Endothelial cell (in vitro differentiated cells): Measurements from ENCODE around the gene CD22. TPM values are rescaled to one million over a fixed set of nuclear protein-coding genes. Genes with fewer than 3 reads are reported as not detected.

Experiments used
- DNase-seq: peaks from one replicate; pipeline ENCODE4 v3.0.0; 2021; ENCODE audit warnings: low spot score
- H3K27ac Mint-ChIP-seq: one replicate; pipeline ENCODE4 v1.8.0; 2021; ENCODE audit warnings: mixed read lengths, inconsistent platforms; ENCODE audit not compliant: unreplicated experiment
- H3K27me3 Mint-ChIP-seq: one replicate; pipeline ENCODE4 v1.8.0; 2021; ENCODE audit warnings: mild to moderate bottlenecking, moderate library complexity, mixed read lengths, inconsistent platforms; ENCODE audit not compliant: unreplicated experiment
- H3K36me3 Mint-ChIP-seq: one replicate; pipeline ENCODE4 v1.8.0; 2021; ENCODE audit warnings: mild to moderate bottlenecking, low read depth, mixed read lengths, inconsistent platforms; ENCODE audit not compliant: unreplicated experiment
- H3K4me1 Mint-ChIP-seq: one replicate; pipeline ENCODE4 v1.8.0; 2021; ENCODE audit warnings: mild to moderate bottlenecking, mixed read lengths, inconsistent platforms; ENCODE audit not compliant: unreplicated experiment
- H3K4me3 Mint-ChIP-seq: one replicate; pipeline ENCODE4 v1.8.0; 2021; ENCODE audit warnings: mild to moderate bottlenecking, mixed read lengths, inconsistent platforms; ENCODE audit not compliant: unreplicated experiment
- H3K9me3 Mint-ChIP-seq: one replicate; pipeline ENCODE4 v1.8.0; 2021; ENCODE audit warnings: mixed read lengths, inconsistent platforms; ENCODE audit not compliant: unreplicated experiment
- total RNA-seq: library from RNA; stranded (reverse); fragmentation: NEBNext Ultra II Directional; extraction: Animal tissue kit (Norgen Biotek cat#: 25700); gene quantifications from one replicate; pipeline ENCODE4 v1.2.1, GENCODE V29; 2021; ENCODE audit not compliant: unreplicated experiment
- TF ChIP-seq, protein P1 (sequence below): fragments of 200-600 bp; sonication (generic); IDR thresholded peaks from one replicate; pipeline ENCODE4 v1.5.0; 2021; ENCODE audit warnings: antibody characterized with exemption; ENCODE audit not compliant: unreplicated experiment

CD22 gene
- total RNA-seq, 1 donor from 2014 or later: not detected

DNA sequence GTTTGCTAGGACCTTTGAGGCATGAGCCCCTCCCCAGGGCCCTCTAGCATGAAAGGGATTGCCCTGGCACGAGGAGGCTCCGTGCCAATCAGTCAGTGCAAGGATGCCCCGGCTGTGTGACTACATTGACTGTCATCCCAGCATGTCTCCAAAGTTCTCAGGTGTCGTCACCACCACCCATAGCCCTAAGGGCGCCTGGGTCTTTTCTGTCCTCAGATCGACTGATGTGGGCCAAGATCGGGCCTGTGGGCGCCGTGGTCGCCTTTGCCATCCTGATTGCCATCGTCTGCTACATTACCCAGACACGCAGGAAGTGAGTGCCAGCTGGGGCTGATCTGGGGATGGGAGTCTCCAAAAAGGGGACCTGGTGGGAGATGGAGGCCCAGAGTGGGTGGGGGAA lies 18.7 kb upstream of the CD22 start:
- no peaks in the 10 kb centered on the region for H3K9me3 Mint-ChIP-seq
- no peak overlapping the region for H3K27ac Mint-ChIP-seq
- no peaks in the 10 kb centered on the region for H3K36me3 Mint-ChIP-seq

GRCh38 chr19:35310811-35311465 lies 18.0 kb upstream of the CD22 start:
- Mint-ChIP-seq H3K4me3 (no peak overlapping the region), H3K36me3 (no peaks in the 10 kb centered on the region), H3K27me3 (peaks cover 6% of the 10 kb centered on the region), H3K27ac (no peak overlapping the region), H3K4me1 (no peaks in the 10 kb centered on the region), H3K9me3 (no peaks in the 10 kb centered on the region)
- DNase-seq: no peak
- TF ChIP-seq, protein P1, sequence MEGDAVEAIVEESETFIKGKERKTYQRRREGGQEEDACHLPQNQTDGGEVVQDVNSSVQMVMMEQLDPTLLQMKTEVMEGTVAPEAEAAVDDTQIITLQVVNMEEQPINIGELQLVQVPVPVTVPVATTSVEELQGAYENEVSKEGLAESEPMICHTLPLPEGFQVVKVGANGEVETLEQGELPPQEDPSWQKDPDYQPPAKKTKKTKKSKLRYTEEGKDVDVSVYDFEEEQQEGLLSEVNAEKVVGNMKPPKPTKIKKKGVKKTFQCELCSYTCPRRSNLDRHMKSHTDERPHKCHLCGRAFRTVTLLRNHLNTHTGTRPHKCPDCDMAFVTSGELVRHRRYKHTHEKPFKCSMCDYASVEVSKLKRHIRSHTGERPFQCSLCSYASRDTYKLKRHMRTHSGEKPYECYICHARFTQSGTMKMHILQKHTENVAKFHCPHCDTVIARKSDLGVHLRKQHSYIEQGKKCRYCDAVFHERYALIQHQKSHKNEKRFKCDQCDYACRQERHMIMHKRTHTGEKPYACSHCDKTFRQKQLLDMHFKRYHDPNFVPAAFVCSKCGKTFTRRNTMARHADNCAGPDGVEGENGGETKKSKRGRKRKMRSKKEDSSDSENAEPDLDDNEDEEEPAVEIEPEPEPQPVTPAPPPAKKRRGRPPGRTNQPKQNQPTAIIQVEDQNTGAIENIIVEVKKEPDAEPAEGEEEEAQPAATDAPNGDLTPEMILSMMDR: no peak

More for the DNA sequence above, 18.7 kb upstream of the CD22 start:
- peaks cover 6% of the 10 kb centered on the region for H3K27me3 Mint-ChIP-seq
- TF ChIP-seq, protein P1: no peak
- no peak overlapping the region for H3K4me3 Mint-ChIP-seq
- DNase-seq: no peak
- H3K4me1 Mint-ChIP-seq: no peaks in the 10 kb centered on the region

DNA sequence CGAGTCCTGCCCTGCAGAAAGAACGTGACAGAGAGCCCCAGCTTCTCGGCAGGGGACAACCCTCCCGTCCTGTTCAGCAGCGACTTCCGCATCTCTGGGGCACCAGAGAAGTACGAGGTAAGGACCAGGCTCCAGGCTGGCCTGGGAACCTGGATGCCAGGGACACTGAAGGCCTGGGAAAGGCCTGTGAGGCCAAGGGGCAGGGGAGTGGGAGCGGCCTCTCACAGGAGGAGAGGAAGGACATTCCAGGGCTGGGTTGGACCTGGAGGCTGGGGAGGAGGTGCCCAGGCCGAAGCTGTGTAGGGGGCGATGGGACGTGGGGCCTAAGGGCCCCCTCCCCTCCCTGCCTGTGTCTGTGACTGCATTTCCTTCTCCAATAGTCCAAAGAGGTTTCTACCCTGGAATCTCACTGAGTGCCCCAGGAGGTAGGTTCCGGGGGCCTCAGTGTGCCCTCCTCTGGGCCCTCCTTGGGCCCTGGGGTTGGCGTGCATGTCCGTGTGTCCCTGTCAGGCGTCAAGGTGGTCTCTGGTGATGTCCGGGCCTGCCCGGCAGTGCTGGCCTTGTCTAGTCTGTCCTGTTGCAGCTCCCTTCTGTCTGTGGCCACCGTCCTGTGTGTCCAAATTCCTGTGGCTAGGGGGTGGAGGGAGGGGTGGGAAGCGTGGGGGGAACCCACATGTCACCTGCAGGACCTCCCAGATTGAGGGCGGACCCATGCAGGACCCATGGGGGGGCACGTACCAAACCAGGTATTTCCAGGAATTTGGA lies 16.9 kb upstream of the CD22 start:
- peaks cover 7% of the 10 kb centered on the region for H3K27me3 Mint-ChIP-seq
- TF ChIP-seq, protein P1: no peak
- DNase-seq: no peak
- no peak overlapping the region for H3K27ac Mint-ChIP-seq
- H3K4me1 Mint-ChIP-seq: no peaks in the 10 kb centered on the region
- H3K36me3 Mint-ChIP-seq: no peaks in the 10 kb centered on the region
- no peaks in the 10 kb centered on the region for H3K9me3 Mint-ChIP-seq
- no peak overlapping the region for H3K4me3 Mint-ChIP-seq

- Mint-ChIP-seq H3K4me3 (no peak overlapping the region), H3K9me3 (no peaks in the 10 kb centered on the region), H3K36me3 (no peaks in the 10 kb centered on the region), H3K4me1 (peaks cover 3% of the 10 kb centered on the region), H3K27me3 (peaks cover 7% of the 10 kb centered on the region), H3K27ac (no peak overlapping the region)
- no peak for DNase-seq
- TF ChIP-seq, protein P1: no peak
These were observed 15.4 kb upstream of the CD22 start for GRCh38 chr19:35313587-35313986.

DNA sequence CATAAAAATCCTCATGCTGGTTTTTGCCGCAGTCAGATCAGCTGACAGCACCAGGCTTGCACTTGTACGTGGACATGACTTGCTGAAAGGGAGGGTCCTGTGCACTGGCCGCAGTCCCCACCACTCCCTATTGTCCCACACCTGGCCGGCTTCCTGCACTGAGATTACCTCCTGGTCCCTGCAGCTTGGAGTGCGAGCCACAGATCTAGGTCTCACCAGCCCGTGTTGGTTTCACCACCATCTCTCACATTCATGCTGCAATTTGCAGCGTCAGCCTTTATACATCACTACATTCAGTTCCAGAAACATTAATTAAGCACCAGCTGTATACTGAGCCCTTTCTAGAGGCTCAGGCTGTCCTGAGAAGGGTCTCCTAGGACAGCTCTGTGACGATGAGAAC lies 15.0 kb upstream of the CD22 start:
- Mint-ChIP-seq H3K36me3 (no peaks in the 10 kb centered on the region), H3K4me1 (peaks cover 7% of the 10 kb centered on the region)

More for the DNA sequence above, 15.0 kb upstream of the CD22 start:
- H3K27ac Mint-ChIP-seq: no peak overlapping the region
- DNase-seq: no peak
- no peaks in the 10 kb centered on the region for H3K9me3 Mint-ChIP-seq
- H3K4me3 Mint-ChIP-seq: no peak overlapping the region
- TF ChIP-seq, protein P1: no peak
- peaks cover 7% of the 10 kb centered on the region for H3K27me3 Mint-ChIP-seq
